Stimulated activated CD4-positive, alpha-beta T cell treated with anti-CD3 and anti-CD28 coated beads, Interleukin-12 subunit alpha, Interleukin-12 subunit beta, amount 100 ng/mL, for 48 hours (primary cell): Measurements from ENCODE around the gene PLA2G2D.

Source experiments
- DNase-seq, 3 donors: peaks; one replicate each; pipeline ENCODE4 v3.0.0-alpha.2; 2020; ENCODE audit warnings: low read depth in 2 of 3, low spot score in 1 of 3

PLA2G2D gene

DNA sequence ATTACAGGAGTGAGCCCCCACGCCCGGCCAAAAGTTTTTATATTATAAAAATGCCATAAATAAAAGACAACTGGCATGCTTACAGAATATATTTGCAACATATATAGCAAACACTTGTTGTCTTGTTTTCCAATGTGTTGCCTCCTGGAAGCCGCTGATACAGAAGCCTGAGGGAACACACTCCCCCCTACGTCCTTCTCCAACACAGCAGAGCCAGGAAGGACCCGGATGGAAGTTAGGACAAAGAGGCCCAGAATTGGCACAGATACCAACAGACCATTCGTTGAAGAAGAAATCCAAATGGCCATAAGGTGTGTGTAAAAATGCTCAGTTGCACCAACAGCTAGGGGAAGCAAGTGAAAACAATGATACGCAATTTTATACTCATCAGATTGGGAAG lies 50.6 kb downstream of the PLA2G2D start:
- DNase-seq, result no peak

DNA sequence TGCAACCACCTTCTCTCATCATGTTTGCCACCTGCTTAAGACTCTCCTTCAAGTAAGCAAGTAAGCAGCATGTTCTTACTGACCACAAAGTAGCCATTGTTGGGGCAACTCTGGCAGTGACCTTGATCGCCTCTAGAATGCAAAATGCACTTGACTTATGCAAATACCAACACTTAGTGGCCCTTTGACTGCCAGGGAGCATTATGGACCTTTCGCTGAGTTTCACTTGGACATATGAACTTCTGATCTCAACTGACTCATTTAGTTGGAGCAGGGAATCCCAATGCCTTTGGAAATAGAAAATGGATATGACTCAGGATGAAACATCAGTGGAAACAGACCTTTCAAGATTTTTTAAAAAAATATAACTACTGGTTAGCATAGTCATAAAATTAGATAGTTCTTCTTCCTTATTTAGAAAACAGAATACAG lies 55.5 kb downstream of the PLA2G2D start:
- DNase-seq, result no peak
